ENCODE measurements around the gene PLVAP.
A peak's percentile ranks its signal among the peaks of the same experiment; 100 is the strongest.

The PLVAP gene

DNA sequence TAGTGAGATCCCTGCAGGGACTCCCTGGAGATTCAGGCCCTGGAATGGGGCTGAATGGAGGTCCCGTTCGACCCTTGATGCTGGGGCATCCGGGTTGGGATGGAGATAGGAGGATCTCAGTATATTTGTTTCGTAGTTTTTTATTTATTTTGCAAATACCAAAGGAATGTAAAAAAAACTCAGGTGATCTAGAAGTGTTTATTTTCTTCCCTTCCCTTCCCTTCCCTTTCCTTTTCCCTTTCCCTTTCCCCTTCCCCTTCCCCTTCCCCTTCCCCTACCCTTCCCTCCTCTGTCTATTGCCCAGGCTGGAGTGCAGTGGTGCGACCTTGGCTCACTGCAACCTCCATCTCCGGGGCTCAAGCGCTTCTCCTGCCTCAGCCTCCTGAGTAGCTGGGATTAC, 35.3 kb downstream of the PLVAP start:
- POLR2A ChIA-PET, result no interaction called here
- TF ChIP-seq, protein P1, sequence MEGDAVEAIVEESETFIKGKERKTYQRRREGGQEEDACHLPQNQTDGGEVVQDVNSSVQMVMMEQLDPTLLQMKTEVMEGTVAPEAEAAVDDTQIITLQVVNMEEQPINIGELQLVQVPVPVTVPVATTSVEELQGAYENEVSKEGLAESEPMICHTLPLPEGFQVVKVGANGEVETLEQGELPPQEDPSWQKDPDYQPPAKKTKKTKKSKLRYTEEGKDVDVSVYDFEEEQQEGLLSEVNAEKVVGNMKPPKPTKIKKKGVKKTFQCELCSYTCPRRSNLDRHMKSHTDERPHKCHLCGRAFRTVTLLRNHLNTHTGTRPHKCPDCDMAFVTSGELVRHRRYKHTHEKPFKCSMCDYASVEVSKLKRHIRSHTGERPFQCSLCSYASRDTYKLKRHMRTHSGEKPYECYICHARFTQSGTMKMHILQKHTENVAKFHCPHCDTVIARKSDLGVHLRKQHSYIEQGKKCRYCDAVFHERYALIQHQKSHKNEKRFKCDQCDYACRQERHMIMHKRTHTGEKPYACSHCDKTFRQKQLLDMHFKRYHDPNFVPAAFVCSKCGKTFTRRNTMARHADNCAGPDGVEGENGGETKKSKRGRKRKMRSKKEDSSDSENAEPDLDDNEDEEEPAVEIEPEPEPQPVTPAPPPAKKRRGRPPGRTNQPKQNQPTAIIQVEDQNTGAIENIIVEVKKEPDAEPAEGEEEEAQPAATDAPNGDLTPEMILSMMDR (IDR thresholded peaks at IDR 0.05; ENCODE audit: insufficient read depth, low read length, missing control alignments), result no peak
- CTCF ChIA-PET, result interaction anchor here (0.9 to 14.8 kb wide), 2 partner anchors 8 to 46 kb away, joined by 3 to 208 read pairs; no protein-coding TSS in a partner anchor
- no peak overlapping the region for H3K4me3 ChIP-seq (ENCODE audit: low read depth, low read length)
- DNase-seq (ENCODE audit: low read depth, low spot score), result no peak

DNA sequence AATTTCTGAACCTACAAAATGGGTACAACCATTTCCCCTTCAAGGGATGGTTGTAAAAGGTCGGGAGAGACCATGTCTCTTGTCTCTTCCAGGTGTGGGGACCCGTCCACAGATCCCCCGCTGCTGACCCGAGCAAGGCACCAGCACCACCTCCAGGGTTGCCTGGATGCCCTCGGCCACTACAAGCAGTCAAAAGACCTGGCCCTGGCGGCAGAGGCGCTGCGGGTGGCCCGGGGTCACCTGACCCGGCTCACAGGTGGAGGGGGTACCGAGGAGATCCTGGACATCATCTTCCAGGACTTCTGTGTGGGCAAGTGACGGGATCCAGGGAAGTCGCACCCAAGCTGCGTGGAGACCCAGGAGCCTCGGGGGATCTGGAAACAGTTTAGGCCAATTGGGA, 35.8 kb downstream of the PLVAP start:
- ChIA-PET CTCF (no interaction called here), POLR2A (no interaction called here)
- H3K4me3 ChIP-seq (ENCODE audit: low read depth, low read length), result no peak overlapping the region
- no peak for DNase-seq (ENCODE audit: low read depth, low spot score)
- TF ChIP-seq, protein P1 (IDR thresholded peaks at IDR 0.05; ENCODE audit: insufficient read depth, low read length, missing control alignments), result no peak

DNA sequence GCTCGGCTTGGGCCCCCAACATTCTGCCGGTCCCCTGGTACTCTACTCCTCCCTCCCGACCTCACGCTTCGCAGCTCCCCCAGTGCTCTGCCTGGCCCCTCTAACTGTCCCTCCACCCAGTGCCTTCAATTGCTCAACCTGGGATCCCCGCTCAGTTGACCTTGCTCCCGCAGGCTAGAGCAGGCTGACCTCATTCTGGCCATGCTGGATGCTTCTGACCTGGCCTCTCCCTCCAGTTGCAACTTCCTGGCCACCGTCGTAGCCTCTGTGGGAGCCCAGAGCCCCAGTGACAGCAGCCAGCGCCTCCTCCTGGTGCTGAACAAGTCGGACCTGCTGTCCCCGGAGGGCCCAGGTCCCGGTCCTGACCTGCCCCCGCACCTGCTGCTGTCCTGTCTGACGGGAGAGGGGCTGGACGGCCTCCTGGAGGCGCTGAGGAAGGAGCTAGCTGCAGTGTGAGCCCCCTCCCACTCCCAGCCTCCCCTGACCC, 36.2 kb downstream of the PLVAP start:
- DNase-seq (ENCODE audit: low read depth, low spot score), result no peak
- no peak overlapping the region for H3K4me3 ChIP-seq (ENCODE audit: low read depth, low read length)
- ChIA-PET POLR2A (no interaction called here), CTCF (interaction anchor here (0.6 kb wide), 1 partner anchor 44 kb away, joined by 3 read pairs; no protein-coding TSS in a partner anchor)
- TF ChIP-seq, protein P1 (IDR thresholded peaks at IDR 0.05; ENCODE audit: insufficient read depth, low read length, missing control alignments), result no peak

DNA sequence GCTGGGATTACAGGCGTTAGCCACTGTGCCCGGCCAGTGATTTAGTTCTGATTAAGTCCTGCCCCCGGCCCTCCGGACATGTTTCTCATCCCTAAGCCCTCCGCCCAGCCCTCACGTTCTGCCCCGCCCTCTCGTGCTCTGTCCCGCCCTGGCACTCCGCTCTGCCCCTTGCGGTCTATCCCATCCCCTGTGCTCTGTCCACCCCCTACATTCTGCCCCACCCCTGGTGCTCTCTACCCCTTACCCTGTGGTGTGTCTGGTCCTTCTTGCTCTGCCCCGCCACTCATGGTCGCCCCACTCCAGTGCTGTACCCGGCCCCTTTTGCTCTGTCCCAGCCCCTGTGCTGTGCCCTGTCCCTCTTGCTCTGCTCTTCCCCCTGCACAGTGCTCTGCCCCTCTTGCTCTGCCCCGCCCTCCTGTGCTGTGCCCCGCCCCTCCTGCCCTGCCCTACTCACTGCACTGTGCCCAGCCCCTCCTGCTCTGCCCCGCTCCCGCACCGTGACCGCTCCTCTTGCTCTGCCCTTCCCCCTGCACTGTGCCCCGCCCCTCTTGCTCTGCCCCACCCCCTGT, 36.8 kb downstream of the PLVAP start:
- CTCF ChIA-PET, result interaction anchor here (0.6 kb wide), 1 partner anchor 44 kb away, joined by 3 read pairs; no protein-coding TSS in a partner anchor
- no peak overlapping the region for H3K4me3 ChIP-seq (ENCODE audit: low read depth, low read length)
- DNase-seq (ENCODE audit: low read depth, low spot score), result no peak
- TF ChIP-seq, protein P1 (IDR thresholded peaks at IDR 0.05; ENCODE audit: insufficient read depth, low read length, missing control alignments), result no peak
- POLR2A ChIA-PET, result no interaction called here

DNA sequence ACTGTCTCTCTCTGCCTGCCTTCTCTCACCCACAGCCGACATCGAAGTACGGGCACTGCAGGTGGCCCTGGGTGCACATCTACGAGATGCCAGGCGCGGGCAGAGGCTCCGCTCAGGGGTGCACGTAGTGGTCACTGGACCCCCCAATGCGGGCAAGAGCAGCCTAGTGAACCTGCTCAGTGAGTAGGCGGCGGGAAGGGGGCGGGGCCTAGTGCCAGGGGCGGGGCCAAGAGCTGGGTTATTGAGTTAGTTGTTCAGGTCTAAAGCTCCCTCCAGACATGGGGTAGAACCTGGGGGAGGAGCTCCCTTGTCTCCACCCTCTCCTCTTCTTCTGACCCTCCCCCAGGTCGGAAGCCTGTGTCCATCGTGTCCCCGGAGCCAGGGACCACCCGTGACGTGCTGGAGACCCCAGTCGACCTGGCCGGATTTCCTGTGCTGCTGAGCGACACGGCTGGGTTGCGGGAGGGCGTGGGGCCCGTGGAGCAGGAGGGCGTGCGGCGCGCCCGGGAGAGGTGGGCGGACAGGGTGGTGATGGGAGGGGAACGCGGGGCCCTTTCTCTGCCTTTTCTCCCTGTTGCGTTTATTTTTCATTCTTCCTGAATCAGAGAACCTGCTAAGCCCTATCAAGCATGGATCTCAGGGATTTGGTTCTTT, 37.9 kb downstream of the PLVAP start:
- H3K4me3 ChIP-seq (ENCODE audit: low read depth, low read length), result no peak overlapping the region
- CTCF ChIA-PET, result interaction anchor here (0.9 kb wide), 1 partner anchor 16 kb away, joined by 3 read pairs; no protein-coding TSS in a partner anchor
- no peak for DNase-seq (ENCODE audit: low read depth, low spot score)
- POLR2A ChIA-PET, result no interaction called here
- TF ChIP-seq, protein P1 (IDR thresholded peaks at IDR 0.05; ENCODE audit: insufficient read depth, low read length, missing control alignments), result no peak

DNA sequence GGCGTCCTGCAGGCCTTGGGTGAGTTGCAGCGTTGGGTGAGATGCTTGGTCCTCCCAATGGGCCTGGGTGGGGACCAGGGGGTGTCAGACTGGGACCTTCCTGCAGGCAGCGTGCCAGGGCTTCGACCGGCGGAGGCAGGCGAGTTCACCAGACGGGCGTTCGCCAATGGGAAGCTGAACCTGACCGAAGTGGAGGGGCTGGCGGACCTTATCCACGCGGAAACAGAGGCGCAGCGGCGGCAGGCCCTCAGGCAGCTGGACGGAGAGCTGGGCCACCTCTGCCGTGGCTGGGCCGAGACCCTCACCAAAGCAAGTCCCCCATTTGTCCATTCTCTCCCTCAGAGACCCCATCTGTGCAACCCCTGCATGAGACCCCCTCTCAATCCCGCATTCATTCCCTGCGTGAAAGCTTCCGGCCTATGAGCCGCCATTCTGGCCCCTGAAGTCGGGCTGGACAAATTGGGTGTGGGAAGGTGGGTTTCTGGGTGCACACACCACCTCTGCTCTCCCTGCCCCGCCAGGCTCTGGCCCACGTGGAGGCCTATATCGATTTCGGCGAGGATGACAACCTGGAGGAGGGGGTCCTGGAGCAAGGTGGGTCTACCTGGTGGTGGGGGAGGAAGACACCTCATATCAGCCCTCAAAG, 38.6 kb downstream of the PLVAP start:
- TF ChIP-seq, protein P1 (IDR thresholded peaks at IDR 0.05; ENCODE audit: insufficient read depth, low read length, missing control alignments), result no peak
- POLR2A ChIA-PET, result interaction anchor here (0.5 to 0.8 kb wide), 2 partner anchors 15 to 130 kb away, joined by 3 to 4 read pairs; no protein-coding TSS in a partner anchor
- CTCF ChIA-PET, result interaction anchor here (0.9 to 1.3 kb wide), 2 partner anchors 17 to 46 kb away, joined by 3 to 4 read pairs; no protein-coding TSS in a partner anchor

More for the DNA sequence above, 38.6 kb downstream of the PLVAP start:
- H3K4me3 ChIP-seq (ENCODE audit: low read depth, low read length), result peak overlapping the region; percentile 86
- DNase-seq (ENCODE audit: low read depth, low spot score), result no peak

Measured in AG04449 (cell line).